RPMI7951 (cell line): ENCODE data around the gene UBE2S. TPM values are rescaled to one million over a fixed set of nuclear protein-coding genes. Genes with fewer than 3 reads are reported as not detected.
"Not testable (repeated sequence)": the region's sequence is repeated elsewhere in the genome, so short reads cannot be mapped to it uniquely, and the experiment has no call there.

Experiments
- DNase-seq: peaks from one replicate; pipeline ENCODE4 v3.0.0-alpha.2; 2012; ENCODE audit warnings: low read depth
- total RNA-seq: library from RNA; depleted of rRNA; stranded (reverse); fragments of >200 nt; shearing (Covaris generic); gene quantifications from 2 replicates; pipeline ENCODE4 v1.2.3, GENCODE V29; 2014; rRNA removed

UBE2S gene
- 250 and 347 TPM in 2 replicates for total RNA-seq

- DNase-seq = not testable (repeated sequence)
Observed at GRCh38 chr19:55407550-55407799, at the start of gene UBE2S. UBE2S (minus strand) TSS chr19:55407788; CDS start chr19:55407589, 199 bp downstream.

DNA sequence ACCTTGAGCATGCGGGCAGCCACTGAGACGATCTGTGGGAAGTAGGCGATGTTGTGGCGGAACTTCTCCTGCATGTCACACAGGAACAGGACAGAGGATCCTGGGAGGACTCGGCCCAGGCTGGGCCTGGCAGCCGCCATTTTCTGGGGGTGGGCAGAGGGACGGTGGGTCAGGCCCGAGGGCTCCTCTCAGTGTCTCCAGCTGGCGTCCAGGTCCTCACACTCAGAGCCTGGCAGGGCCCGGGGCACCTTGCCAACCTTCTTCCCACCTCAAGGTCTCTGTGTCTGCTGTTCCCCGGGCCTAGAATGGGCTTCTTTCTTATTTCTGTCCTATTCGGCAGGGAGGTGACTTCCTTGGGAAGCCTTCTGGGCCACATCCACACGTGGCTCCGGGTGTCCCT, 48.8 kb upstream of the UBE2S start:
- no peak for DNase-seq

DNA sequence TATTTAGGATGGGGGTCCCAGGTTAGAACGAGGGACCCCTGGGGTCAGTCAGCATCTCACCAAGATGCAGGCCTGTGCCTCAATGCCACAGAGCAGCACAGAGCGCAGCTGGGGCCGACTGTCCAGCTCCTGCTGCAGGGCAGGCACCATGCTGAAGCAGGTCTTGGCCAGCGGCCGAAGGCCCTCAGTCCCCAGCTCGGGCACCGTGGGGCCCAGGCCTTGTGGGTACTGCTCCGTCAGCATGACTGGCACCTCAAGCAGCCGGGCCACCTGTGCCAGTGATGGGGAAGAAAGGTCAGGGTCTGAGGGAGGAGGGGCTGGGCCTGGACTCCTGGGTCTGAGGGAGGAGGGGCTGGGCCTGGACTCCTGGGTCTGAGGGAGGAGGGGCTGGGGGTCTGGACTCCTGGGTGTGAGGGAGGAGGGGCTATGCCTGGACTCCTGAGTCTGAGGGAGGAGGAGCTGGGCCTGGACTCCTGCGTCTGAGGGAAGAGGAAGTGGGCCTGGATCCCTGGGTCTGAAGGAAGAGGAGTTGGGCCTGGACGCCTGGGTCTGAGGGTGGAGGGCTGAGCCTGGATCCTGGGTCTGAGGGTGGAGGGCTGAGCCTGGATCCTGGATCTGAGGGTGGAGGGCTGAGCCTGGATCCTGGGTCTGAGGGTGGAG, 48.1 kb upstream of the UBE2S start:
- DNase-seq = no peak

GRCh38 chr19:55454787-55455243, 47.2 kb upstream of the UBE2S start:
- DNase-seq = no peak

DNA sequence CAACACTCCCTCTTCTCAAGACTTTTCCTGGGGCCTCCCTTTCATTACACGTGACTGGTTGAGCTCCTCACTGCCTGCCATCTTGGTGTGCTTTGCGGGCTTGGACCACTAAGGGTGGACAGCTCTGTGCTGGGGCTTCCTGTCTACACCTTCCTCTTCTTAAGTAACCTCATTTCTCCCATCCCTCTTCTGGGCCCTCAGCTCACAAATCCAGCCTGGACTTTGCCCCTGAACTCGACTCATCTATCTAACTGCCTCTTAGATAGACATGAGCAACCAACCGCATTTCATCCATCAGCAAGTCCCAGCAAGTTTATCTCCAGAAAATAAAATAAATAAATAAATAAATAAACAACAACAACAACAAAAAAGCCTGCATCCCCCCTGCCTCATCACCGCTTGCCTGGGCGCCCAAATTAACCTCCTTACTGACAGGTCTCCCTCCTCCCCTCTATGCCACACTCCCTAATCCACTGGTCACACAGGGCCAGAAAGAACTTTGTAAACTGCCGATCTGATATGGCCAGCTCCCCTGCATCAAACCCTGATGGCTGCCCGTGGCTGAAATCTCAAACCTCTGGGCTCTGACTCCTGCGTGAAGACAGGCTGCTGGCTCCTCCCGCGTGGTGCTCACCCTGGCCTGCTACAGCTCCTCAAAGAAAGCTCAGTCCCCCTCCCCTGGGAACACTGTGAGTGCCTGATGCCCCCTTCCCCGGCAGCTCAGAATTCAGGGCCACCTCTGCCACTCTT, 46.1 kb upstream of the UBE2S start:
- no peak for DNase-seq

DNA sequence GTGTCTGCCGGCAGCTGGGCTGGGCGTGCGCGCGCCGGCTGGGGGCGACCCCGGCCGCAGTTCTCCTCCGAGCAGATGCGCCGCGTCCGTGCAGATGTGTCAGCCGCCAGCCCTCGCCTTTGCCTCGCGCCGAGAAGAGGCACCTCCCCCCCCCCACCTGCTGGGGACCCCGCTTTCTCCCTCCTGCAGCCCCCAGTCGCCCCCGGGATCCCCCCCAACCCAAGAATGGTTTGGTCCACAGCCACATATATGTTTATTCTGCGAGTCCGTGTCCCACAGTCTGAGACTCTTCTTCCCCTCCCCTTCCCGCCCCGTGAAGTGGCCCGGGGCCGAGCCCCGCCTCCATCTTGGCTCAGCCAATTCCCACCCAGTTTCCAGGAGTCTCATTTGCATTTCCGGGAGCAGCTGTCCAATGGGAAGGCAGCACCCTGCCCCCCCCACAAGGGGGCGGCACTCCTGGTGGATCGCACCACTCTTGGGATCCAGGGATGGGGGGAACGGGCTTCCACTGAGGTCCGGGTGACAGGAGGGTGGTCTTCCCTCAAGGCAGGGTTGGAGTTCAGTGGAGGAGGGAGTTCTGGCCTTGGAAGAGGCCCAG, 45.3 kb upstream of the UBE2S start:
- peak; percentile 68 for DNase-seq

- no peak for DNase-seq
Observed at GRCh38 chr19:55451965-55452748, 44.6 kb upstream of the UBE2S start.

DNA sequence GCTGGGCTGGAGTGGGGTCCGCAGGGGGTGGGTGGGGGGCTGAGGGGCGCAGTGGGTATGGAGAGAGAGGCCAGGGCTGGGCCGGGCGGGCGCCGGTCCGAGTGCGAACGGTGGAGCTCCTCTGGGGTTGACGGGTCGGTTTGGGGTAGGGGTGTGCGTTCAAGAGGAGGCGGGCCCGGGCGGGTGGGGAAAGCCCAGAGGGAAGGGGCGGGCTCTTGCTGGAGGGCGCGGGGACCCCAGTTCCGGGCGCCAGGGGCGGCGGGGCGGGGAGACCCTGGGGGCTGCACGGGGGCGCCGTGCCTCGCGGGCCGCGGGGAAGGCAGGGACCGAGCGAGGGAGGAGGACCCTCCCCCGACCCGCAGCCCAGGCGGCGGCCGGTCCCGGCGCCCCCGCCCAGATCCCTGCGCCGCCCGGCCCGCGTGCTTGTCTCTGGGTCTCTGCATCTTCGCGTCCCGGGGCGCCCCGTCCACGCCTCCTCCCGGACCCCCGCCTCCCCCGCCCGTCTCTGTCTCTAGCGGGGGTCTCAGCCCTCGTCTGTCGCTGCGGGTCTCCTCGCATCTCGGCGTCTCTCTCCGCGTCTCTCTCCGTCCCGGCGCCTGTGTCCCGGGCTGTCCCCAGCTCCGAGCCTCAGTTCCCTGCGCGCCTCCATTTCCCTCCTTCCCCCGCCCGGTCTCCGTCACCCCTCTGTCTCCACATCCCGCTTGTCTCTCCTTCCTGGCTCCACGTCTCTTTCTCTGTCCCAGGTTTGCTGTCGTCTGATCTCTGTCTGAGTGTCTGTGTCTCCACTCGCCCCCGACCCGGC, 43.8 kb upstream of the UBE2S start:
- no peak for DNase-seq

- DNase-seq = no peak
Observed at GRCh38 chr19:55449469-55449868, 41.9 kb upstream of the UBE2S start.

- not testable (repeated sequence) for DNase-seq
Observed at GRCh38 chr19:55448175-55448490, 40.5 kb upstream of the UBE2S start.

- DNase-seq = peak; percentile 87
Observed at GRCh38 chr19:55447421-55448174, 40.0 kb upstream of the UBE2S start.

- no peak for DNase-seq
Observed at GRCh38 chr19:55446060-55446459, 38.5 kb upstream of the UBE2S start.

DNA sequence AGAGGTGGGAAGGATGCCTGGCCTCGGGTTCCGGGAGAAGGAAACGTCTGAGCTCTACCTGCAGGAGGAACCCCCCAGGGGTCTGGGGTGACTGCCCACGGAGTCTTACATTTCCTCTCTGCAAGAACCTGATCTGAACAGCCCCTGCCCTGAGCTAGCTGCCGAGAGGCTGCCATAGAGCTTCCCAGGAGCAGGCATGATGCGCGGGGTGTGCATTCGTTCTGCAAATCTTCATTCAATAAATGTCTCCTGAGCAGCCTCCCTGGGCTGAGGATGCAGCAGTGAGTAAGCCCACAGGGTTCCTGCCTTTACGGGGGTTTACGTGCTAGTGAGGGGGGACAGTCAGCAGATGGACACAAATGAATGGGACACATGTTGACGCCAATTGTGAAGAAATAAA, 37.1 kb upstream of the UBE2S start:
- no peak for DNase-seq

GRCh38 chr19:55443824-55444480, 36.4 kb upstream of the UBE2S start:
- DNase-seq = no peak

DNA sequence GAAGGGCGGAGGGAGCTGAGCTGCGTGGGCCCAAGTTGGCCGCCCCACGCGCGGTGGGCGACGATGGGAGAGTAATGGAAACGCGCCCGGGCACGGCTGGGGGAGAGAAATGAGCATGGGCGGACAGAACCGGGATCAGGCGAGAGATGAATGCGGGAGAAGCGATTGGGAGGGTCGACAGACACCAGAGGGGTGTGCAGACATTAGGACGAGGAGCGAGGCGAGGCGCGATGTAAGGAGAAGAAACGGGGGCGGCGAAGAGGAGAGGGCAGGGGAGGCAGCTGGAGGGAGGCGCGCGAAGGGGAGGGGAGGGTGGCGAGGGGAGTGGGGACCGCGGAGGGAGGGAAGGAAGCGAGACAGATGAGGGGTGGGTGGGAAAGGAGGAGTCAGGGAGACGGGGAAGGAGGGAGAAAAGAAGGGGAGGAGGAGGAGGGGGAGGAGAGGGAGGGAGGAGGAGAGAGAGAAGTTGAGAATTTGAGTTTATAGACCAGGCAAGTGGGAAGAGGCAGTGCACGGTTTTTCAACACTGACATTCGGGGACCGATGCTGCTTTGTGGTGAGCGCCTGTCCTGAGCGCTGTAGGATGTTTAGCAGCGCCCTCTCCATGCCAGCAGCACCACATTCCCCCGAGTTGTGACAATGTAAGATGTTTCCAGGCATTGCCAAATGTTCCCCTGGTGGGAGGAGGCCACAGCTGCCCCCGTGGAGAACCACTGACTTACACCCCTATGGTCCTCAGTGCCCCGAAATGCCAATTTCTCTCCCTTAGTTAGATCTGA, 35.6 kb upstream of the UBE2S start, which contains the start of gene SHISA7:
Gene SHISA7 (minus strand): TSS at position 256 of the 779 bp plus-strand sequence. CDS start 437 bp downstream, outside the sequence.
- DNase-seq = no peak

DNA sequence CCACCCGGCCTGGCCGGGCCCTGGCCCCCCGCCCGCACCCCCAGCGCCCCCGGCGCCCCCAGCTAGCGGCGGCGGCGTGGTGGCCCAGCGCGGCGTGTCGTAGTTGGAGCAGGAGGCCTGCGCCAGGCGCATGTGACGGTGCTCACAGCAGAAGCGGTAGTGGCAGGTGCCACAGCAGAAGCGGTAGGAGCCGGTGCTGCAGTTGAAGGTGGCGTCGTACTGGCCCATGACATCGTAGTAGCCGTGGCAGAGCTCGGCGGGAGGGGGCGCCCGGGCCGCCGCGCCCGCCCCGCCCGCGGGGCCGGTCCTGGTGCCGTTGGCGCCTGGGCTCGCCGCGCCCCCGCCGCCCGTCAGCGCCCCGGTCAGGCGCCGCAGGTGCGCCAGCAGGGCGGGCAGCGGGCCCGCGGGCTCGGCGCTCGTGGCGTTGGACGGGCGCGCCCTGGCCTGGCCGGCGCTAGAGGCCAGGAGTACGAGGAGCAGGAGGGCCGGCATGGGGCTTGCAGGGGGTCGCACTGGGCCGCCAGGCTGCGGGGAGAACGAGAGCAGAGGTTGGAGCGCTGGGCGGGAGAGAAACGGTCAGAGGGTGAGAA, 34.9 kb upstream of the UBE2S start:
- no peak for DNase-seq

- no peak for DNase-seq
Observed at GRCh38 chr19:55441692-55442321, 34.2 kb upstream of the UBE2S start.

DNA sequence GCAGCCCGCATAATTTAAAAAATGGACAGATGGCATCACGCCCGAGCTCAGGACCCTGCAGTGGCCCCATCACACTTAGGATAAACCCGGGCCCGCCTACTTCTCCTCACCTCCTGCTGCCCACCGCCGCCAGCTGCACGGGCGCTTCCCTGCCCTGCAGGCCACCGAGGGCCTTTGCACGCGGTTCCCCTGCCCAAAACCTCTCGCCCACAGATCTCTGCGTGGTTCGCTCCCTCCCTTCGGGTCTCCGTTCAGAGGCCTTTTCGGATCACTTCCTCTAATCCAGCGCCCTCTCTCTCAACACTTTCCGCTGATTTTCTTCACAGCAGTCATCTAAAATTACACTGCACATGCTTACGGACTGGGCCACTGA, 33.7 kb upstream of the UBE2S start:
- DNase-seq = no peak
